Activated effector memory CD4-positive, alpha-beta T cell treated with Interleukin-2 at 50 U/mL for 16 hours (primary cell): ENCODE results near the gene MAP1LC3A.

Experiments used
- DNase-seq: peaks from one replicate; pipeline ENCODE4 v3.0.0-alpha.2; 2020

MAP1LC3A gene

GRCh38 chr20:34579191-34579978 lies 20.9 kb downstream of the MAP1LC3A start:
- DNase-seq: no peak

GRCh38 chr20:34579979-34580940 lies 21.7 kb downstream of the MAP1LC3A start:
- no peak for DNase-seq

- no peak for DNase-seq
Measured at GRCh38 chr20:34581341-34582184, 23.0 kb downstream of the MAP1LC3A start.

GRCh38 chr20:34582221-34582620 lies 23.7 kb downstream of the MAP1LC3A start:
- DNase-seq: no peak

GRCh38 chr20:34582911-34583310 lies 24.4 kb downstream of the MAP1LC3A start:
- DNase-seq: no peak

GRCh38 chr20:34583544-34583943 lies 25.0 kb downstream of the MAP1LC3A start:
- DNase-seq: no peak

- DNase-seq: no peak
Measured at GRCh38 chr20:34585019-34585418, 26.5 kb downstream of the MAP1LC3A start.

GRCh38 chr20:34586488-34587163 lies 28.1 kb downstream of the MAP1LC3A start:
- DNase-seq: no peak

GRCh38 chr20:34595377-34596184 lies 37.1 kb downstream of the MAP1LC3A start:
- DNase-seq: no peak

GRCh38 chr20:34600892-34601653 lies 42.6 kb downstream of the MAP1LC3A start:
- no peak for DNase-seq

GRCh38 chr20:34604980-34605788 lies 46.7 kb downstream of the MAP1LC3A start:
- no peak for DNase-seq

GRCh38 chr20:34607066-34607465 lies 48.5 kb downstream of the MAP1LC3A start:
- no peak for DNase-seq
